AG04450 (cell line): ENCODE results near the gene RGS19. TPM values are rescaled to one million over a fixed set of nuclear protein-coding genes. Genes with fewer than 3 reads are reported as not detected.

Experiments used
- CTCF ChIA-PET: fragments of 300-600, 350-600 bp; formaldehyde crosslinking; extraction: SDS; loops from one replicate; lab custom pipeline; 2022; ENCODE audit warnings: antibody characterized with exemption, inconsistent platforms; lab: Charles Lee
- POLR2A ChIA-PET: fragments of 350-600 bp; formaldehyde crosslinking; extraction: SDS; loops from one replicate; lab custom pipeline; 2021; ENCODE audit warnings: antibody characterized with exemption, inconsistent platforms; lab: Yijun Ruan, JAX
- DNase-seq: peaks from one replicate; pipeline ENCODE4 v3.0.0-alpha.2; 2011; ENCODE audit warnings: low read depth, low spot score
- H3K27ac ChIP-seq: one replicate; pipeline ENCODE4 v1.5.1; 2012; ENCODE audit warnings: low read depth, low read length, control low read depth
- H3K27me3 ChIP-seq: one replicate; pipeline ENCODE4 v1.6.0; 2012; ENCODE audit warnings: low read length; ENCODE audit not compliant: control insufficient read depth, insufficient read depth
- H3K4me3 ChIP-seq: 2 replicates; pipeline ENCODE4 v1.5.1; 2011; ENCODE audit warnings: mild to moderate bottlenecking, low read depth, low read length, control low read depth
- H3K9me3 ChIP-seq: 2 replicates; pipeline ENCODE4 v1.5.1; 2012; ENCODE audit warnings: low read length; ENCODE audit not compliant: control insufficient read depth, insufficient read depth
- polyA plus RNA-seq: library from polyadenylated mRNA; depleted of rRNA; stranded (reverse); fragments of >200 nt; gene quantifications from 2 replicates; pipeline ENCODE4 v1.2.3, GENCODE V29; 2011
- TF ChIP-seq, protein P1 (sequence below): IDR thresholded peaks from 2 replicates; pipeline ENCODE4 v1.5.1; 2011; ENCODE audit warnings: low read depth, low read length, control low read depth, inconsistent platforms

Gene RGS19
- polyA plus RNA-seq, 1 experiment = 7.5 TPM

DNA sequence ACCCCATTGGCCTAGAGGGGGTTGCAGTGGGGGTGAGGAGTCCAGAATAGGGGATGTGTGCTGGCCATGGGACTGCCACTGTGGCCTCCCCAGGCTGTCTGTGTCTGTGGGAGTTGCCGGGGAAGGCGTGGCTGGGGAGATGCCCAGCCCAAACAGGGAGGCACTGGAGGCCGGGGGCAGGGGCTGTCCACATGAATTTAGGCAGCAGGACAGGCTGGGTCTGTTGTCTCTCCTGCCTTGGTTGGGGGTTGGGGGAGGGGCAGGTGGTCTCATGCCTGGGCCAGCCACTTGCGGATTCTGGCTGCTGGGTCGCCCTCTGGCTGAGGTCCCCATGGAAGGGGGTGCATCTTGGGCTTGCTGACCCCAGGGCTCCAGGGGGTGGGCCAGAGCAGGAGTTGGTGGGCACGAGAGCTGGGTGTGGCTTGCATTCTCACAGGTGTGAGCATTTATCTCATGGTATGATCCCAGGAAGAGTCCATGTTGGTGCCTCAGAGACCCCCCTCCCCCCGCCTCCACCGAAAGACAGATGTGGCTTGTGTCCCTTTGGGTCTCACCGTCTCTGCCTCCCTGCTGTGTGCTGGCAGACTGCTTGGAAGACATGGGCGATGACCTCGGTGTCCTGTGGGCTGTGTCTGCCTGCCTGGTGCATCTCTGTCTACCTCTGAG is 33.8 kb downstream of the RGS19 start:
- H3K27me3 ChIP-seq = peaks cover 65% of the 10 kb centered on the region
- ChIA-PET POLR2A (no interaction called here), CTCF (no interaction called here)
- no peaks in the 10 kb centered on the region; the same call in 1 of the 2 replicates for H3K9me3 ChIP-seq
- no peak overlapping the region for H3K4me3 ChIP-seq
- H3K27ac ChIP-seq = no peak overlapping the region
- DNase-seq = no peak
- TF ChIP-seq, protein P1, sequence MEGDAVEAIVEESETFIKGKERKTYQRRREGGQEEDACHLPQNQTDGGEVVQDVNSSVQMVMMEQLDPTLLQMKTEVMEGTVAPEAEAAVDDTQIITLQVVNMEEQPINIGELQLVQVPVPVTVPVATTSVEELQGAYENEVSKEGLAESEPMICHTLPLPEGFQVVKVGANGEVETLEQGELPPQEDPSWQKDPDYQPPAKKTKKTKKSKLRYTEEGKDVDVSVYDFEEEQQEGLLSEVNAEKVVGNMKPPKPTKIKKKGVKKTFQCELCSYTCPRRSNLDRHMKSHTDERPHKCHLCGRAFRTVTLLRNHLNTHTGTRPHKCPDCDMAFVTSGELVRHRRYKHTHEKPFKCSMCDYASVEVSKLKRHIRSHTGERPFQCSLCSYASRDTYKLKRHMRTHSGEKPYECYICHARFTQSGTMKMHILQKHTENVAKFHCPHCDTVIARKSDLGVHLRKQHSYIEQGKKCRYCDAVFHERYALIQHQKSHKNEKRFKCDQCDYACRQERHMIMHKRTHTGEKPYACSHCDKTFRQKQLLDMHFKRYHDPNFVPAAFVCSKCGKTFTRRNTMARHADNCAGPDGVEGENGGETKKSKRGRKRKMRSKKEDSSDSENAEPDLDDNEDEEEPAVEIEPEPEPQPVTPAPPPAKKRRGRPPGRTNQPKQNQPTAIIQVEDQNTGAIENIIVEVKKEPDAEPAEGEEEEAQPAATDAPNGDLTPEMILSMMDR = no peak

DNA sequence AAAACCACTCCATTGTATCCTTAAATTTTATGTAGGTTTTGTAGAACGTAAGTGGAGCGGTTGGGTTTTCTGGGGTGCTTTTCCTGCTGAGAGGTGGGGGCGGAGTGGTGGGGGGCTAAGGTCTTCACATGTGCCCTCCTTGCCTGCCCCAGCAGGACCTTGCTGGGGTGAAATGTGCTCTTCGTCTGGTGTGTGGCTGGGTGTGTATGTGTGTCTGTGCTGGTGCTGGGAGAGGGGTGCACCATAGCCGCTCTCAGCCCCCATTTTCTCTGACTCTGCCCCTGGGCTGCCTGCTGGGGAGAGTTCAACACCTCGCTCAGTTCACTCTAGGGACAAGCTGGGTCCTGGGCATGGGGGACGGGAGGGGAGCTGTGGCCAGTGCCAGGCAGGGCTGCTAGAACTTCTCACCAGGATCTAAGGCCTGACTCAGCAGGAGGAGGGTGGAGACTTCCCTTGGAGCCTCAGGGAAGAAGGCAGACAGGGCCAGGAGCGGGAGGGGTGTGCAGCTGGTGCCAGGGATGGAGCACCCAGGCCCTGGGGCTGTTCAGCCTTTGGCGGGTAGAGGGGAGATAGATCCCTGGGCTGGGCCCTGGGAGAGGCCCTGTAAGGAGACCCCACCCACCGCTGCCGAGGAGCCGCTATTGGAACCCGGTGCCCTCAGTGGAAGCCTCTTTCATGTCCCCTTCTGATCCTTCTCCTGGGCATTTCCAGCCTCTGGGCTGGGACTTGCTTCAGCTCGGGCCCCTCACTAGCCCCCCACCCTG is 34.7 kb downstream of the RGS19 start:
- Histone ChIP-seq H3K4me3 (no peak overlapping the region), H3K27ac (no peak overlapping the region), H3K9me3 (no peaks in the 10 kb centered on the region; the same call in 1 of the 2 replicates), H3K27me3 (peaks cover 65% of the 10 kb centered on the region)
- TF ChIP-seq, protein P1 = no peak
- POLR2A ChIA-PET = interaction anchor here (0.7 kb wide), 1 partner anchor 54 kb away, joined by 6 read pairs; no protein-coding TSS in a partner anchor
- no peak for DNase-seq
- CTCF ChIA-PET = no interaction called here

DNA sequence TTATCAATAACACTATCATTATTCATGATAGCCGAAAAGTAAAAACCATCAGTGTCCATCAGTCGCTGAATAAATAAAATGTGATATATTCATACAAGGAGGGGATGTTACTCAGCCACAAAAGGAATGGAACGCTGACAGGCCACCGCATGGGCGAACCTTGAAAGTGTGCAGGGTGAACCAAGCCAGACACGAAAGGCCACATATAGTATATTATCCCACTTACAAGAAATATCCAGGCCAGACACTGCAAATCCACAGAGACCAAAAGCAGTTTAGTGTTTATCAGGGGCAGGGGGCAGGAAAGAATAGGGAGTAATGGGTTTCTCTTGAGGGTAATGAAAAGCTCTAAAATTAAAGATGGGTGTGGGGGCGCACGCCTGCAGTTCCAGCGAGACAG is 35.5 kb downstream of the RGS19 start:
- Histone ChIP-seq H3K4me3 (no peak overlapping the region), H3K27ac (no peak overlapping the region), H3K27me3 (peaks cover 72% of the 10 kb centered on the region), H3K9me3 (no peaks in the 10 kb centered on the region; the same call in 1 of the 2 replicates)
- TF ChIP-seq, protein P1 = no peak
- CTCF ChIA-PET = interaction anchor here (1.1 kb wide), 1 partner anchor 14 kb away, joined by 4 read pairs; no protein-coding TSS in a partner anchor
- DNase-seq = no peak
- POLR2A ChIA-PET = interaction anchor here (0.7 kb wide), 1 partner anchor 54 kb away, joined by 6 read pairs; no protein-coding TSS in a partner anchor

DNA sequence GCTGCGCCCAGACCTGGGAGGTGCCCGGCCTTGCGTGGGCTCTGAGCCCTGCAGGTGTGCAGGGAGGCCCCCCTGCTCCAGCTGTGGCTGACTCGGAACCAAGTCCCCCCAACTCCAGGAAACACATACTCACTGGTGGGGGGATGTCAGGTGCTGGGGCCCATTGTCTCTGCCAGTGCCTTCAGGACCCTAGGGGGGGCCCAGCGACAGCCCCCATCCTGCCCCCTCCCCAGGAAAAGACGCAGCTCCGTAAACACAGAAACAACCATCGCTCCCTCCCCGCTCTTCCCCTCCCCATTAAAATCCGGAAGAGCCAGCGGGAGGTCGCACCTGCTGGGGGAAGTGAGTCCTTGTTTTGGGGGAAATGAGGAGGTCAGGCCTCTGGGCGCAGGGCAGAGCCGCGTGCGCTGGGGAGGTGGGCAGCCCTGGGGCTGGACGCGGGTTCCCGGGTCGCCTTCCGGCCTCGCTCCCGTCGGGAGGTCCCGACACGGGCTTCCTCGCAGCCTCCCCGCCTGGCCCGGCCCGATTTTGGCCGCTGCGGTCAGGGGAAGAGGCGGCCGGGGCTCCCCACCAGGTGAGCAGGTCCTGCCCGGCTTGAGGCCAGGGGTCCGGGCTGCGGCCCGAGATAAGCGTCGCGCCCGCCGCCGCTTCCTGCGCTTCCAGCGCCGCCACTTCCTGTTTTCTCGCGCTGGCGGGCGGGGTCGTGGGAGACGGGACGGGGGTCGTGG is 37.1 kb downstream of the RGS19 start:
- Histone ChIP-seq H3K27ac (no peak overlapping the region), H3K9me3 (no peaks in the 10 kb centered on the region), H3K4me3 (peak overlapping the region; percentile 42), H3K27me3 (peaks cover 73% of the 10 kb centered on the region)
- CTCF ChIA-PET = no interaction called here
- DNase-seq = no peak
- TF ChIP-seq, protein P1 = no peak
- POLR2A ChIA-PET = no interaction called here
